CD4-positive, alpha-beta T cell (primary cell): ENCODE measurements around the gene G3BP2. TPM values are rescaled to one million over a fixed set of nuclear protein-coding genes. Genes with fewer than 3 reads are reported as not detected.

Source experiments
- ATAC-seq: fragments of 200-7000 bp; cut with Tn5 transposase; one replicate; pipeline ENCODE4 v1.10.0; 2022; ENCODE audit warnings: mild to moderate bottlenecking; ENCODE audit not compliant: poor library complexity
- CTCF ChIA-PET: fragments of 350-600 bp; sonication (Branson Sonifier 250); formaldehyde crosslinking; loops from one replicate; lab custom pipeline; 2021; ENCODE audit warnings: antibody characterized with exemption, inconsistent platforms; lab: Charles Lee
- POLR2A ChIA-PET: fragments of 350-600 bp; sonication (Branson Sonifier 250); formaldehyde crosslinking; loops from one replicate; lab custom pipeline; 2021; ENCODE audit warnings: antibody characterized with exemption, inconsistent platforms; lab: Charles Lee
- DNase-seq, 14 experiments: peaks; one replicate each; pipeline ENCODE4 v3.0.0-alpha.2; 2013 to 2020; ENCODE audit warnings: mixed read lengths in 2 of 14
- H3K27ac ChIP-seq, 2 donors: one replicate each; pipeline versions ENCODE4 v1.5.1 to v1.7.0; 2013; ENCODE audit warnings: low read length in 2 of 2, low read depth in 1 of 2, mild to moderate bottlenecking in 1 of 2
- H3K27me3 ChIP-seq, 2 experiments: 1 replicate in 1 of 2; 2 replicates in 1 of 2; pipeline versions ENCODE4 v1.6.1 to v1.7.0; 2013; ENCODE audit warnings: low read length in 2 of 2, control low read depth in 1 of 2, mild to moderate bottlenecking in 1 of 2, moderate library complexity in 1 of 2; ENCODE audit not compliant: insufficient read depth in 2 of 2, control insufficient read depth in 1 of 2
- H3K36me3 ChIP-seq: one replicate; pipeline ENCODE4 v1.6.1; 2013; ENCODE audit warnings: low read length, control low read depth; ENCODE audit not compliant: insufficient read depth
- H3K4me1 ChIP-seq: one replicate; pipeline ENCODE4 v1.6.1; 2013; ENCODE audit warnings: low read length, control low read depth; ENCODE audit not compliant: insufficient read depth
- H3K4me3 ChIP-seq: one replicate; pipeline ENCODE4 v1.5.1; 2013; ENCODE audit warnings: mild to moderate bottlenecking, low read length, moderate library complexity
- H3K9me3 ChIP-seq, 2 experiments: 1 replicate in 1 of 2; 2 replicates in 1 of 2; pipeline versions ENCODE4 v1.6.1 to v1.7.0; 2013; ENCODE audit warnings: low read length in 2 of 2, mild to moderate bottlenecking in 2 of 2, control low read depth in 1 of 2, moderate library complexity in 1 of 2; ENCODE audit not compliant: control insufficient read depth in 1 of 2, insufficient read depth in 1 of 2
- H3K27ac Mint-ChIP-seq: one replicate; pipeline ENCODE4 v1.8.0; 2020; ENCODE audit warnings: mixed read lengths
- H3K27me3 Mint-ChIP-seq: one replicate; pipeline ENCODE4 v1.8.0; 2021; ENCODE audit warnings: mixed read lengths
- H3K36me3 Mint-ChIP-seq: one replicate; pipeline ENCODE4 v1.8.0; 2021; ENCODE audit warnings: low read depth, mixed read lengths
- H3K4me1 Mint-ChIP-seq: one replicate; pipeline ENCODE4 v1.8.0; 2021; ENCODE audit warnings: low read depth, mixed read lengths
- H3K4me3 Mint-ChIP-seq: one replicate; pipeline ENCODE4 v1.8.0; 2020; ENCODE audit warnings: mild to moderate bottlenecking, mixed read lengths
- H3K9me3 Mint-ChIP-seq: one replicate; pipeline ENCODE4 v1.8.0; 2020; ENCODE audit warnings: mixed read lengths
- intact Hi-C, 2 experiments: fragments of 100-400 bp; cut with DNase I in 1 of 2; cut with micrococcal nuclease in 1 of 2; formaldehyde crosslinking; loops; one replicate each; pipeline versions ENCODE4 v1.15.1 to v1.9.0; 2023 to 2025; cut with DNase I, micrococcal nuclease
- total RNA-seq, 174 experiments: library from RNA in 2 of 174; stranded (reverse) in 2 of 174; gene quantifications; one replicate each; pipeline ENCODE4 v1.2.3 and lab custom pipeline; 2021 to 2026
- TF ChIP-seq, protein P1 (sequence below): fragments of 200-600 bp; IDR thresholded peaks from one replicate; pipeline ENCODE4 v1.8.0; 2022; ENCODE audit warnings: antibody characterized with exemption, mild to moderate bottlenecking

G3BP2 gene
- total RNA-seq, 2 experiments from 2014 or later: 319 to 322 TPM

DNA sequence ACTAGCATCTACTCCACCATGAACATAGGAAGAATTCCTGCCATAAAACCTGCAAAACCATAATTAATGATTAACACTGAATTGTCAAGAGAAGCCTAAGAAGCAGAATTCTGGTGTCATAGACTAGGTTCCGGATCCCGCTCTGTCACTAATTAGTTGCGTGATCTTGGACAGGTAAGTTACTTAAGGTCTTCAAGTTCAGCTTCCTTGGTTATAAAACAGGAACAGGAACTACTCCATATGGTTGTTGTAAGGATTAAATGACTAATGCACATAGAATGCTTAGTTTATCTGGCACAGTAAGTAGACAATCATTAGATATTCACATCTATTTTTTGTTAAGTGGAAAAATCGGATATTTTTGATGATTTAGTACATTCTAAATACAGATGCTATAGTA, 14.3 kb downstream of the G3BP2 start:
- no peak for DNase-seq
- H3K27ac Mint-ChIP-seq: no peak overlapping the region
- Histone ChIP-seq H3K36me3 (peaks cover 78% of the 10 kb centered on the region), H3K27ac (peak overlapping the region in 1 of 2 donors; percentile 7), H3K27me3 (no peaks in the 10 kb centered on the region), H3K4me3 (no peak overlapping the region), H3K9me3 (no peaks in the 10 kb centered on the region), H3K4me1 (peaks cover 13% of the 10 kb centered on the region)
- H3K4me3 Mint-ChIP-seq: no peak overlapping the region
- H3K27me3 Mint-ChIP-seq: no peaks in the 10 kb centered on the region
- peaks cover 85% of the 10 kb centered on the region for H3K4me1 Mint-ChIP-seq
- no peak for ATAC-seq
- CTCF ChIA-PET: interaction anchor here (0.8 to 2.8 kb wide), 2 partner anchors 21 to 65 kb away, joined by 3 to 10 read pairs; partner anchors contain the start of gene USO1
- TF ChIP-seq, protein P1, sequence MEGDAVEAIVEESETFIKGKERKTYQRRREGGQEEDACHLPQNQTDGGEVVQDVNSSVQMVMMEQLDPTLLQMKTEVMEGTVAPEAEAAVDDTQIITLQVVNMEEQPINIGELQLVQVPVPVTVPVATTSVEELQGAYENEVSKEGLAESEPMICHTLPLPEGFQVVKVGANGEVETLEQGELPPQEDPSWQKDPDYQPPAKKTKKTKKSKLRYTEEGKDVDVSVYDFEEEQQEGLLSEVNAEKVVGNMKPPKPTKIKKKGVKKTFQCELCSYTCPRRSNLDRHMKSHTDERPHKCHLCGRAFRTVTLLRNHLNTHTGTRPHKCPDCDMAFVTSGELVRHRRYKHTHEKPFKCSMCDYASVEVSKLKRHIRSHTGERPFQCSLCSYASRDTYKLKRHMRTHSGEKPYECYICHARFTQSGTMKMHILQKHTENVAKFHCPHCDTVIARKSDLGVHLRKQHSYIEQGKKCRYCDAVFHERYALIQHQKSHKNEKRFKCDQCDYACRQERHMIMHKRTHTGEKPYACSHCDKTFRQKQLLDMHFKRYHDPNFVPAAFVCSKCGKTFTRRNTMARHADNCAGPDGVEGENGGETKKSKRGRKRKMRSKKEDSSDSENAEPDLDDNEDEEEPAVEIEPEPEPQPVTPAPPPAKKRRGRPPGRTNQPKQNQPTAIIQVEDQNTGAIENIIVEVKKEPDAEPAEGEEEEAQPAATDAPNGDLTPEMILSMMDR: no peak
- H3K36me3 Mint-ChIP-seq: peaks cover 92% of the 10 kb centered on the region
- intact Hi-C loops: loop anchor here (5.0 kb wide), 2 partner anchors 38 to 118 kb away; no protein-coding TSS in a partner anchor
- POLR2A ChIA-PET: interaction anchor here (0.7 to 2.8 kb wide), 3 partner anchors 11 to 65 kb away, joined by 3 to 8 read pairs (median 4); partner anchors contain the start of gene USO1
- H3K9me3 Mint-ChIP-seq: no peaks in the 10 kb centered on the region

DNA sequence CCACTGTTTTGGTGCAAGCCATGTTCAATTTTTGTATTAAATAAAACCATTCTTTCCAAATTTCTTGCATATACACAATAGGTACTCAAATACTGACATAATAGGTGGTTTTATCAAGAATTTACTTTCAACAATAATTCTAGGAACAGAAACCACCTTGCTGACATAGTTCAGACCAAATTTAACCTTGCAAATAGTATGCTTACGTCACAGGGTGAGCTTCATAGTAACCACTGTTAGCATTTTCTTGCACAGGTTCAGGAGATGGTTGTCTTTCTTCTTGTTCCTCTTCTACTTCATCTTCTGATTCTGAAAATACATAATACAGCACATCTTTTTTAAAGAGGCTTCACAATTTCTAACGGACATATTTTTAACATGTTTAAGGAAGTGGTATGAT, 17.6 kb downstream of the G3BP2 start:
- CTCF ChIA-PET: interaction anchor here (0.7 to 3.6 kb wide), 4 partner anchors 10 to 69 kb away, joined by 3 to 16 read pairs (median 3); partner anchors contain the start of gene USO1
- Mint-ChIP-seq H3K36me3 (peaks cover 99% of the 10 kb centered on the region), H3K27me3 (no peaks in the 10 kb centered on the region), H3K9me3 (no peaks in the 10 kb centered on the region), H3K4me1 (peaks cover 68% of the 10 kb centered on the region), H3K4me3 (peak overlapping the region; percentile 42), H3K27ac (peak overlapping the region; percentile 78)
- peak; percentile 85 for ATAC-seq
- Histone ChIP-seq H3K27ac (peak overlapping the region; percentile 38 to 43), H3K27me3 (no peaks in the 10 kb centered on the region), H3K36me3 (peaks cover 91% of the 10 kb centered on the region), H3K4me3 (no peak overlapping the region), H3K4me1 (peaks cover 5% of the 10 kb centered on the region), H3K9me3 (no peaks in the 10 kb centered on the region)
- POLR2A ChIA-PET: interaction anchor here (0.6 to 3.2 kb wide), 5 partner anchors 9 to 246 kb away, joined by 3 to 24 read pairs (median 3); partner anchors contain the start of genes CDKL2 and USO1
- intact Hi-C loops: loop anchor here (1.0 to 5.0 kb wide), 4 partner anchors 42 to 122 kb away; partner anchors contain the start of gene USO1 (in 1 of the 2)
- DNase-seq: peak in 3 of 14 experiments; percentile 68 to 82 (median 71)
- TF ChIP-seq, protein P1: no peak

DNA sequence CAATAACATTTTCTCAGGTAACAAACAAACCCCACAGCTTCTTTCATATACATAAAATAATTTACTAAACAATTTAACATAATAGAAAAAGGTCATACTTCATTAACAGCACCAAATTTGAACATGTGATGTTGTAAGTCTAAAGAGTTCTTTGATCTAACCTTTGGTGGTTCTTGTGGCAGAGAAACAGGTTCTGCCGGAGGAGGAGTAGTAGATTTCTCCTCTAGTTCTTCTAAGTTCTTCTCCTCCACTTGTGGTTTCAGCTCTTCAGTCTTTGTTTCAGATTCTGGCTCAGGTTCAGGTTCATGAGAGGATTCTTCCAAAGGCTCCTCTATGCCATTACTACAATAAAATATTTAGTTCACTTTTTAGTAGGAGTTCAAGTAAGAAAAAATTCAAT, 18.3 kb downstream of the G3BP2 start:
- Mint-ChIP-seq H3K36me3 (peaks cover 99% of the 10 kb centered on the region), H3K4me3 (peak overlapping the region; percentile 7), H3K4me1 (peaks cover 62% of the 10 kb centered on the region), H3K9me3 (no peaks in the 10 kb centered on the region), H3K27ac (peak overlapping the region; percentile 78), H3K27me3 (no peaks in the 10 kb centered on the region)
- Histone ChIP-seq H3K9me3 (no peaks in the 10 kb centered on the region), H3K4me3 (no peak overlapping the region), H3K4me1 (peaks cover 5% of the 10 kb centered on the region), H3K36me3 (peaks cover 86% of the 10 kb centered on the region), H3K27me3 (no peaks in the 10 kb centered on the region), H3K27ac (peak overlapping the region; percentile 19 to 43)
- intact Hi-C loops: loop anchor here (1.0 to 5.0 kb wide), 6 partner anchors 18 to 122 kb away; partner anchors contain the start of genes G3BP2 (in 1 of the 2) and USO1 (in 1 of the 2)
- ChIA-PET CTCF (interaction anchor here (1.2 to 3.6 kb wide), 4 partner anchors 10 to 69 kb away, joined by 3 to 16 read pairs (median 4); partner anchors contain the start of genes CDKL2 and USO1), POLR2A (interaction anchor here (0.6 to 3.2 kb wide), 4 partner anchors 10 to 247 kb away, joined by 3 to 24 read pairs (median 9); partner anchors contain the start of gene USO1)
- TF ChIP-seq, protein P1: no peak
- DNase-seq (peak in 4 of 14 experiments; percentile 10 to 67 (median 53)), ATAC-seq (peak; percentile 38)
